Activated naive CD8-positive, alpha-beta T cell treated with anti-CD3 and anti-CD28 coated beads, Interleukin-2, amount 50 U/mL, for 16 hours (primary cell): ENCODE data around the gene ADCY2.

Source experiments
- DNase-seq: peaks from one replicate; pipeline ENCODE4 v3.0.0-alpha.2; 2020; ENCODE audit warnings: low read depth, low spot score

The ADCY2 gene

GRCh38 chr5:7868773-7869473 lies 473.0 kb downstream of the ADCY2 start, which contains the start of the genes FASTKD3 and MTRR:
Gene FASTKD3, minus strand, starts transcription at chr5:7869031. Its CDS starts 948 bp downstream, at chr5:7868083.
Gene MTRR, plus strand, starts transcription at chr5:7869148. Its CDS starts 1,647 bp downstream, at chr5:7870795.
- peak; percentile 76 for DNase-seq

GRCh38 chr5:7869474-7870136 lies 473.7 kb downstream of the ADCY2 start:
- DNase-seq = no peak

GRCh38 chr5:7871653-7872052 lies 475.7 kb downstream of the ADCY2 start:
- no peak for DNase-seq

- DNase-seq = no peak
Measured at GRCh38 chr5:7872517-7873130, 476.7 kb downstream of the ADCY2 start.

GRCh38 chr5:7873216-7873615 lies 477.3 kb downstream of the ADCY2 start:
- DNase-seq = no peak

GRCh38 chr5:7874639-7875038 lies 478.7 kb downstream of the ADCY2 start:
- no peak for DNase-seq

GRCh38 chr5:7875151-7875550 lies 479.2 kb downstream of the ADCY2 start:
- no peak for DNase-seq

- no peak for DNase-seq
Measured at GRCh38 chr5:7876867-7877266, 480.9 kb downstream of the ADCY2 start.

GRCh38 chr5:7877851-7878250 lies 481.9 kb downstream of the ADCY2 start:
- no peak for DNase-seq

GRCh38 chr5:7878381-7878873 lies 482.5 kb downstream of the ADCY2 start:
- no peak for DNase-seq
